ENCODE results near the gene DOCK2.

DNA sequence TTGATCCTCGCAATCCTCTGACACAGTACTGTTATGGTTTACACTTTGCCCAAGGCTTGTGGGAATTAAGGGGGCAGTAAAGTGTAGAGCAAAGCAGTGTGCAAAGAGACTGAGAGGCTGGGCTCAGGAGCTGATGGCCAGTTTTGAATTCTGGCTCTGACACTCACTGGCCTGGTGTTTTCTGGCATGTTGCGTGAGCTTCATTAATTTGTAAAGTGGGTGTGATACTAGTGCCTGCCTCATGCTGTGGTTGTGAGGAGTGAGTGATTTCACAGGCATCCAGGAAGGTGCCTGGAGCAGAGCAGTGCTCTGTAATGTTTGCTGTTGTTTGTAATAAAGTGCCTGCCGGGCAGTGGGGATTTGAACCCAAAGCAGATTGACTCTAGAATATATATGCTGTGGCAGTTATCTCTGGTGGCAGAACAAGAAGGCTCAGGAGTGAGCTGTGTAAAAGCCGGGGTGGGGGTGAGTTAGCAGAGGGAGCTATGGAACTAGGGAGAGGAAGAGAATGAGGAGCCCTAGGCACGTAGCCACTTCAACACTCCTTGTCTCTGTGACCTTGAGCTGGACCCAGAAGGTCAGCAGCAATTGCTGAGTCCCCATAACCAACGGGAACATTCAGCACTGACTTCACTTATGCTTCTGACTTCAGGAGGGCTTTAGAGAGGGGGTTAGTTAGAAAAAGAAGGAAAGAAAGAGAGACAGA lies 108.5 kb downstream of the DOCK2 start:
- no peak for TF ChIP-seq CTCF (IDR thresholded peaks at IDR 0.05; ENCODE audit: borderline replicate concordance, extremely low read depth, low read length, poor library complexity, severe bottlenecking)
- no peak for TF ChIP-seq EZH2 (IDR thresholded peaks at IDR 0.05; ENCODE audit: borderline replicate concordance, low read depth, low read length, severe bottlenecking)
